Umbilical cord (tissue), 2 donors: ENCODE measurements around the gene DBNDD1. TPM values are rescaled to one million over a fixed set of nuclear protein-coding genes. Genes with fewer than 3 reads are reported as not detected.

Experiments
- DNase-seq: peaks from one replicate; pipeline ENCODE4 v3.0.0-alpha.2; 2015; ENCODE audit warnings: low spot score
- total RNA-seq: library from RNA; depleted of rRNA; stranded (reverse); fragments of >200 nt; gene quantifications from one replicate; pipeline ENCODE4 v1.2.3, GENCODE V29; 2014; ENCODE audit warnings: low replicate concordance; ENCODE audit not compliant: insufficient read depth

The DBNDD1 gene
- total RNA-seq, 1 donor from 2014 or later: 0.72 TPM

GRCh38 chr16:89962754-89963498 lies 56.3 kb downstream of the DBNDD1 start:
- no peak for DNase-seq

- no peak for DNase-seq
Measured at GRCh38 chr16:89961920-89962319, 57.3 kb downstream of the DBNDD1 start.

GRCh38 chr16:89960966-89961365 lies 58.3 kb downstream of the DBNDD1 start:
- DNase-seq: no peak

GRCh38 chr16:89958596-89958995 lies 60.7 kb downstream of the DBNDD1 start:
- no peak for DNase-seq

- peak; percentile 10 for DNase-seq
Measured at GRCh38 chr16:89958068-89958467, 61.2 kb downstream of the DBNDD1 start.

DNA sequence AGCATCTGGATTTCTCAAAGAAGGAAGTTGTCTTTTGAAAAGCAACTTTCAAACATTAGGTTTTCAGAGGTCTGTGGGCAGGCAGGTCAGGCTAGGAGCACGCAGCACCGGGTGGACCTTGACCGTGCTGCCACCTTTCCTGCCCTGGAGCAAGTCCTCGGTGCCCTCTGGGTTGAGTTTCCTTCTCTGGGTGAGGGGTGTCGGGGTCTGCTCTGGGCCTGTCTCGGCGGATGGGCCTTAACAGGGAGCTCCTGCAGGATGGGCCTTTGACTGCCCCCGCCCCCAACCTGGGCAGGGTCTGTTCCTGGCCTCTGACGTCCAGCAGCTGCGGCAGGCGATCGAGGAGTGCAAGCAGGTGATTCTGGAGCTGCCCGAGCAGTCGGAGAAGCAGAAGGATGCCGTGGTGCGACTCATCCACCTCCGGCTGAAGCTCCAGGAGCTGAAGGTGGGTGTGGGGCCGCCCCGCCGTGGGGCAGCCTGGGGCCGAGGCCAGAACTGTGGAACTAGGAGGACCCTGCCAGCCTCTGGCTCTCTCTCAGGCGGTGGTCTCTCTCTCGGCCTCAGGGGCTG lies 62.0 kb downstream of the DBNDD1 start:
- no peak for DNase-seq

GRCh38 chr16:89956505-89957215 lies 62.6 kb downstream of the DBNDD1 start:
- DNase-seq: no peak

- DNase-seq: no peak
Measured at GRCh38 chr16:89955001-89955685, 64.1 kb downstream of the DBNDD1 start.

Other genes with a start within 250 kb of the DBNDD1 start
- 34.7 TPM for gene FANCA, start 202.8 kb downstream of the DBNDD1 start, total RNA-seq
- 2.2 TPM for gene SPIRE2, start 191.0 kb downstream of the DBNDD1 start, total RNA-seq
- gene TCF25, start 145.9 kb downstream of the DBNDD1 start, total RNA-seq: 121 TPM
- 4.3 TPM for gene MC1R, start 100.6 kb downstream of the DBNDD1 start, total RNA-seq
- 63.3 TPM for gene TUBB3, start 96.1 kb downstream of the DBNDD1 start, total RNA-seq
- 58.7 TPM for gene DEF8, start 70.7 kb downstream of the DBNDD1 start, total RNA-seq
- 2.2 TPM for gene PRDM7, start 57.9 kb upstream of the DBNDD1 start, total RNA-seq